AG20443 (cell line): Measurements from ENCODE around the gene IFI35.
"Not testable (repeated sequence)": the region's sequence is repeated elsewhere in the genome, so short reads cannot be mapped to it uniquely, and the experiment has no call there.

Experiments
- DNase-seq: peaks from one replicate; pipeline ENCODE4 v3.0.0; 2012; ENCODE audit warnings: low spot score, mixed read lengths

Gene IFI35

DNA sequence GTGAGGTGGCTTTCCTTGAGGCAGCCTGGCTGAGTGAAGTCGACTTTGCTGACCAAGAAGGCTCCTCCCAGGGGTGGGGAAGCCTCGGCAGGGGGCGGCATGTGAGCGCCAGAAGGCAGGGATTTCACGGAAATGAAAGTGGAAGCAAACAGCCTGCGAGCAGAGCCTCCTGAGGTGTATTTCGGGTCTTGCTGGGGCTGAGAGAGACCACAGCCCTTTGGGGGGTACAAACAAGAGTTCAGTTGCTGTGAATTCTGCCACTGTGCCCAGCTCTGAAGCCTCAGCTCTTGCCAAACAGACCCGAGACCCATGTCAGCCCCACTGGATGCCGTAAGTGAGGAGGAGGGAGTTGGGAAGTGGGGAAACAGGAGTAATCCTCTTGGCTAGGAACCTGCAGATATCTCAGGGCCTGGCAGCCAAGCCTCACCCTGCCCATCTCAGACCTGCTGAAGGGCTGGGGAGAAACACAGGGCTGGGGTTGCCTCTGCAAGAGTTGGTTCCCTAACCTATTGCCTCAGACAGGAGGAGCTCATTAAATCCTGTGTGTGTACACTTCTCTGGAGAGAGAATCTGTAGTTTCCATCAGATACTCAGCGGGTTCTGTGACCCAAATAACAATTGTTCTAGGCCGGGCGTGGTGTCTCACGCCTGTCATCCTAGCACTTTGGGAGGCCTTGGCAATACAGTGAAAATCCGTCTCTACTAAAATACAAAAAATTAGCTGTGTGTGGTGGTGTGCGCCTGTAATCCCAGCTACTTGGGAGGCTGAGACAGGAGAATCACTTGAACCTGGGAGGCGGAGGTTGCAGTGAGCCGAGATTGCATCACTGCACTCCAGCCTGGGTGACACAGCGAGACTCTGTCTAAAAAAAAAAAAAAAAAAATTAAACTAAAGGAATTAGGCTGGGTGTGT, at the start of gene IFI35:
Gene IFI35 (plus strand): TSS at position 146 of the 913 bp plus-strand sequence. CDS start 164 bp downstream, at position 310.
- peak; percentile 88 for DNase-seq

DNA sequence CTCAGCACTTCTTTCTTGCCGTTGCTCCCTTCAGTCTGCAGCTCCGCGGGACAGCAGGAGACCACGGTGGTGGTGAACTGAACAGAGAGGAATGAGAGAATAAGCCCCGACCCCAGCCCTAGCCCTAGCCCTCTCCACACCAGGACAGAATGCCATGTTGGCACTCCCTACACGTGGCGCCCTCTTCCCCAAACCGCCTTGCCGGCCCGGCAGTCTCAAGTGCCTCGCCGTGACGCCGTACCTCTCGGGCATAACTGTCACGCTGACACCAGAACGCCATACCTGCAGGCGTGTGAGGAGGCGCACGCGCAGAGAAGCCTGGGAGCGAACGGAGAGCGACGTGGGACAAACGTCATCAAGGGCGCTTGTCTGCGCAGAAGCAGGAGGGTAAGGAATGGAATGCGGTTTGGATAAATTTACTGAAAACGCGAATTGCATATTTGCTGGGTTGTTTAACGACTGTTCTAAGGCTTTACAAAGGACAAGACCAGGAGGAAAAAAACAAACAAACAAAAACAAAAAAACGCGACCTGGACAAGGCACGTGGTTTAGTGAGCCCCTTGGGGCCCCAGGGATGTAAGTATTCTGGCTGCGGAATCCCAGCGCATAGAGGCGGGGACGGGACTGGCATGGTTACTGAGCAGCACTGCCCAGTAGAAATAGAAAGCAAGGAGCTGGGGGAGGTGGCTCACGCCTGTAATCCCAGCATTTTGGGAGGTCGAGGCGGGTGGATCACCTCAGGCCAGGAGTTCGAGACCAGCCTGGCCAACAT, 42.2 kb upstream of the IFI35 start, which contains the start of gene AARSD1:
Gene AARSD1 (minus strand): TSS at position 294 of the 772 bp plus-strand sequence. CDS start 14 bp downstream, at position 280.
- peak; percentile 96 for DNase-seq

DNA sequence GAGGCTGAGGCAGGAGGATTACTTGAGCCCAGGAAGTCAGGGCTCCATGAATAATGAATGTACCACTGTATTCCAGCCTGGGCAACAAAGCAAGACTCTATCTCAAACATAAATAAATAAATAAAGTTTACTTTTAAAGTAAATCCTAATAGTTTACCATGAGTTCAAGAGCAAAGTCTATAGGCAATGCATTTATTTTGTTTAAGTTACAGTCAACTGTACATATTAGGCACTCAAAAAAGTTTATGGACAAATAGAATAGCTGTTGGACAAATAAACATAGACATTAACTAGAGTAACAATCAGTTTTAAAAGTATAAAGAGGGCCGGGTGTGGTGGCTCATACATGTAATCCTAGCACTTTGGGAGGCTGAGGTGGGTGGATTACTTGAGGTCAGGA, 38.7 kb upstream of the IFI35 start:
- no peak for DNase-seq

DNA sequence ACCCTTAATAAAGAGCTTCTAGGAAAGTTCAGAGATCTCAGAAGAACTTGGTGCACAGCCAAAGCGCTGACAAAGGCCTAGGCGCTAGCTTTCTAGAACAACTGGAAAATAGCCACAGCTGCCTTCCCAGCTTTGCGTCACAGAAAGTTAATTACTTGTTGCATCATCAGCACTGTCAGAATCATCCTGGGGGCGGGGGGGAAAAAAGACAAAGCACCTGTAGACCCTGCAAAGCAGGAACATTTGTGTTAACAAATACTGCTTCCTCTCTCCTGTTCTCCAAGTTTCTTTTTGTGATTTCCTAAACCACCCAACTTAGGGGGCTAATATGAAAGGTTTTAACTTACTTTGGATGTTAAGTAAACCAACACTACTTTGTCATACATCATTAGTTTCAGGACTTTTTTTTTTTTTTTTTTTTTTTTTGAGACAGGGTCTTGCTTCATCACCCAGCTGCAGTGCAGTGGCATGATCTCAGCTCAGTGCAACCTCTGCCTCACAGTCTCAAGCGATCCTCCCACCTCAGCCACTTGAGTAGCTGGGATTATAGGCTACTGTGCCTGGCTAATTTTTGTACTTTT, 37.5 kb upstream of the IFI35 start:
- DNase-seq = no peak

DNA sequence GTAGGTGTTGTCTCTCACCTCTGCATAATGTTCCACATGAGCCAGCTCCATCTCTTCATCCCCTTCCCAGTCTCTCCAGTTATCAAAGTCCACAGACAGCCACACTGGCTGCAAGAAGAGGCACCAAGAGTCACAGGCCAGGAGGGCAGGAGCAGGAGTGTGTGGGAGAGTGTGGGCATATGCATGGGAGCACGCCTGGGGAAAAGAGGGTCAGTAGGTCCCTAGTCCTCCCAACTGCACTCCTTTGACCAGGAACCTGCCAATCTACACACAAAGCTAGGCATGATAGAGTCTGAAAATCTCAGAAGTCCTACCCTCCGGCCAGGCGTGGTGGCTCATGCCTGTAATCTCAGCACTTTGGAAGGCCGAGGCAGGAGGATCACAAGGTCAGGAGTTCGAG, 35.0 kb upstream of the IFI35 start:
- no peak for DNase-seq

DNA sequence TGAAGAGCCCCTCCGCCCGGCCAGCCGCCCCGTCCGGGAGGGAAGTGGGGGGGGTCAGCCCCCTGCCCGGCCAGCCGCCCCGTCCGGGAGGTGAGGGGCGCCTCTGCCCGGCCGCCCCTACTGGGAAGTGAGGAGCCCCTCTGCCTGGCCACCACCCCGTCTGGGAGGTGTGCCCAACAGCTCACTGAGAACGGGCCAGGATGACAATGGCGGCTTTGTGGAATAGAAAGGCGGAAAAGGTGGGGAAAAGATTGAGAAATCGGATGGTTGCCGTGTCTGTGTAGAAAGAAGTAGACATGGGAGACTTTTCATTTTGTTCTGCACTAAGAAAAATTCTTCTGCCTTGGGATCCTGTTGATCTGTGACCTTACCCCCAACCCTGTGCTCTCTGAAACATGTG, 33.3 kb upstream of the IFI35 start:
- not testable (repeated sequence) for DNase-seq

DNA sequence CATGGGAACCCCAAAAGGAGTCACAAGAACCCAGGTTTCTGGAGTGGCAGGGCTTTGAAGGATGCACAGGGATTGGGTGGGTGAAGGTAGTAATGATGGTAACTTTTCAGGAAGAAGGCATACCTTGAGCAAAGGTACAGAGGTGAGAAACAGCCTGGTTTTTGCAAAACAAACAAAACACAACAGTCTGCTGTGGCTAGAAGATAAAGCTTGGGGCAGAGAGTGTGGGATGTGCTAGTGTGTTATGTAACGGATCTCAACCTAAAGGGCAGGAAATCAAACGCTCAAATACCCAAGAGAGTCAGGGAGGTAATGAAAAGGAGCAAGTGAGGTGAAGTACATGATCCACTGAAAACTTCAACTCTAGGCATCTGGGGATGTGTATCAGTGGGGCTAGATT, 31.3 kb upstream of the IFI35 start:
- DNase-seq = no peak

DNA sequence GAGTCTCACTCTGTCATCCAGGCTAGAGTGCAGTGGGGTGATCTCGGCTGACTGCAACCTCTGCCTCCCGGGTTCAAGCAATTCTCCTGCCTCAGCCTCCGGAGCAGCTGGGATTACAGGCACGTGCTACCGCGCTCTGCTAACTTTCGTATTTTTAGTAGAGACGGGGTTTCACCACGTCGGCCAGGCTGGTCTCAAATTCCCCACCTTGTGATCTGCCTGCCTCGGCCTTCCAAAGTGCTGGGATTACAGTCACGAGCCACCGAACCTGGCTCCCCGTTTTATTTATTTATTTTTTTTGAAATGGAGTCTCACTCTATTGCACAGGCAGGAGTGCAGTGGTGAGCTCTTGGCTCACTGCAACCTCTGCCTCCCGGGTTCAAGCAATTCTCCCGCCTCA, 30.9 kb upstream of the IFI35 start:
- not testable (repeated sequence) for DNase-seq

DNA sequence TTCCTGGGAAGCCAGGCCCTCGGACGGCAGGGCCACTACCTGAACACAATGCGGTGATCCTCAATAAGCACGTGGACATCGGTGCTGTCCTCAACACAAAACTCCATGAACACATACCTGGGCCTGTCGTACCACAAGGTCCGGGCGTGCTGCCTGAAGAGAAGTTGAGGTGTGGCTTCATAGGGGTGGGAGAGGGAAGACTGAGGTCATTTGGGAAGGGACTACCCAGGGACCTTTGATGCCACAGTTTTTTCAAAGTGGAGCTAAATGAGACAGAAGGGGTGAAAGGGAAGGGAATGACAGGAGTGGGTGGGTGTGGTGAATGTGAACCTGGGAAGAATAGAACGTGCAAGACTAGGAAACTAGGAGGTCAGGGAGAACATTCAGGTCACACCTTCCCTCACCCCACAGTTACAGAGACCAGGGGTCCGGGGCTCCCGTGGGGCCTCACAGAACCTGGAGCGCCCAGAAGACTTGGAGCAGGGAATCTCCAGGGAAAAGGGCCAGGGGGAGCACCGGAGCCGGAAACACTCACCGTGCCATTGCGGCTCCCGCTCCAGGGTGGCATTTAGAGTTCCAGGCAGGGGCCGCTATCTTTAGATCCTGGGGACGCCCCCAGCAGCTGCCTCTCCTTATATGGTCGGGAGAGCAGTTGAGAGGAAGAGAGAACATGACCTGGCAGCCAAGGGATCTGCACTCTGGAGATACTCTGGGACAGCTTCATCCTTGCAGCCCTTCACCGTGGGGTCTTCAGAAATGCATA, 26.9 kb upstream of the IFI35 start, which contains the start of gene PTGES3L:
Gene PTGES3L (minus strand): TSS at position 570 of the 763 bp plus-strand sequence. CDS start 27 bp downstream, at position 543.
- peak; percentile 56 for DNase-seq

DNA sequence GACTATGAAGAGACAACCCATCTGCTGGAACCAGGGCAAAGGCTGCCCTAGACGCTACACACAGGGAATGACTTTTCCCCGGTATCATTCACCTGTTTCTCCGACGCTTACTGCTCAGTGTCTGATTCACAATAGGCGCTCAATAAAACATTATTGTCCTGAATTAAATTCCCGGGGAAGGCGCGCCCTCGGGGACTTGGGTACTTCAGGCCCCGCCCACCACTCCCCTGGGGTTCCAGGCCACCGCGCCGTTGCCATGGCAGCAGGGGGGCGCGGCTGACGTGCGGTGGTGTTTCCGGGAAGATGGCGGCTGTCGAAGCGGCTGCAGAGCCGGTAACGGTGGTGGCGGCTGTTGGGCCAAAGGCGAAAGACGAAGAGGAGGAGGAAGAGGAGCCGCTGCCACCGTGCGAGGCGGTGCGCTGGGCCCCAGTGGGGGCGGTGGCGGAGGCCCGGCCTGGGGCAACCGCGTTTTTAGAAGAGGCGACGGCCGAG, 26.3 kb upstream of the IFI35 start, which contains the start of gene RUNDC1:
Gene RUNDC1 (plus strand): TSS at position 292 of the 492 bp plus-strand sequence. CDS start 12 bp downstream, at position 304.
- DNase-seq = peak; percentile 97

DNA sequence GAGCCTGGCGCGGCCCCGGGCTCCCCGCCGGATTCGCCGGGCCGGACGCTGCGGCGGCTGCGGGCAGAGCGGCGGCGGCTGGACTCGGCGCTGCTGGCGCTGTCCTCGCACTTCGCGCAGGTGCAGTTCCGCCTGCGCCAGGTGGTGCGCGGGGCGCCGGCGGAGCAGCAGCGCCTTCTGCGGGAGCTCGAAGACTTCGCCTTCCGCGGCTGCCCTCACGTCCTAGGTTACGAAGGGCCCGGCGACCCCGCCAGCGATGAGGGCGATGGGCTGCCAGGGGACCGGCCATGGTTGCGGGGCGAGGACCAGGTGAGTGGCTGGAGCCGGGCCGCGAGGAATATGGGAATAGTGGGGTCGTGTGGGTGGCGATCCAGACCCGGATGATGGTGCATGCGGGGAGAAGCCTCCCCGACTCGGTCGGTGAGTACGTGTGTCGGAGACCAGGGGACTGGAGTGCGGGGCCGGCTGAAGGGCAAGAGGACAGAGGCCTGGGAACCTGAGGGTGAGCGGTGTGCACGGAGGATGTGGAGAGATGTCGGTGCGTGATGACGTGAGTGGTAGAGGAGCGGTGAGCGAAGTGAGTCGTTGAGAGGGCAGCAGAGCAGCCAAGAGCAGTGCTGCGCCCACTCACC, 25.7 kb upstream of the IFI35 start:
- peak; percentile 62 for DNase-seq

DNA sequence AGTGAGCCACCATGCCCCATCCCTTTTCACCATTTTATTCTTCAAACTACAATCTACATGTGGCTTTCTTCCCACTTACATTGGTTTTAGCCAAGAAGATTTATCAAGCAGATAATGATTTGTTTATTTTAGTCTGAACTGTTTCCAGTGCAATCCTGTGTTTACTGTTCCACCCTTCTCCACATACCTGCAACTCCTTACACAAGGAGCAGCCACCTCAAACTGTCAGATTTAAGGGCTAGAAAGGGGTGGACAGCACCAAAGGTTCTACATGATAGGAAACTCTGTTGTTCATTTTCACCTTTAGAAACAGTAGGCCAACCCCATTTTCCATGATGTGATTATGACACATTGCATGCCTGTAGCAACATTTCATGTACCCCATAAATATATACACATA, 24.3 kb upstream of the IFI35 start:
- no peak for DNase-seq

DNA sequence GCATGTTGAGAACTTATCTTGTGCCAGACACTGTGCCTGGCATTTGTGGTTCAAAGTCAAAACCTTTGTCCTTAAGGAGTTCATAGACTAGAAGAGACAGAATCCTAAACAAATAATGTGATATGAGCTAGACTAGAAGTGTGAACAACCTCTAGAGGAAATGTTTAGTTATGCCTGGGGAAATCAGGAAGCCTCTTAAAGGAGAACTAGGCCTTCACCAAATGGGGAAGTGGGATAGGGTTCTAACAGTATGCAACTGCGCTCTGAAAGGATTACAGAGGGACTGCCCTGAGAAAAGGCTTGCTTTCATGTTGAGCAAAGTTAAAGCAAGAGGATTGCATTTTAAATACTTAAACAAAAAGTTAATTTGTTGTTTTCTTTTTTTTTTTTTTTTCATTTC, 21.4 kb upstream of the IFI35 start:
- DNase-seq = no peak

DNA sequence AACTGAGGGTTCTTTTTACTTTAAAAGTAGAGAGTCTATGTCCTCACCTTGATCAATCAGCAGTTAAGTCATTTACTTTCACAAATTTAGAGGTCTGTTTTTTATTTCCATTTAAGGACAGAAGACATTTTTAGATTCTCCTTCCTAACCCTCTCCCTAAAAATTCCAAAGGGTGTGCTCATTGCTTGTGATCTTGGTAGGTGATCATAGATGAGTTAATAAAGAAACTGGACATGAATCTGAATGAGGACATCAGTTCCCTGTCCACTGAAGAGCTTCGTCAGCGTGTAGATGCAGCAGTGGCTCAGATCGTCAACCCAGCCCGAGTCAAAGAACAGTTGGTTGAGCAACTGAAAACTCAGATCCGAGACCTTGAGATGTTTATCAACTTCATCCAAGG, 17.4 kb upstream of the IFI35 start:
- DNase-seq = no peak

DNA sequence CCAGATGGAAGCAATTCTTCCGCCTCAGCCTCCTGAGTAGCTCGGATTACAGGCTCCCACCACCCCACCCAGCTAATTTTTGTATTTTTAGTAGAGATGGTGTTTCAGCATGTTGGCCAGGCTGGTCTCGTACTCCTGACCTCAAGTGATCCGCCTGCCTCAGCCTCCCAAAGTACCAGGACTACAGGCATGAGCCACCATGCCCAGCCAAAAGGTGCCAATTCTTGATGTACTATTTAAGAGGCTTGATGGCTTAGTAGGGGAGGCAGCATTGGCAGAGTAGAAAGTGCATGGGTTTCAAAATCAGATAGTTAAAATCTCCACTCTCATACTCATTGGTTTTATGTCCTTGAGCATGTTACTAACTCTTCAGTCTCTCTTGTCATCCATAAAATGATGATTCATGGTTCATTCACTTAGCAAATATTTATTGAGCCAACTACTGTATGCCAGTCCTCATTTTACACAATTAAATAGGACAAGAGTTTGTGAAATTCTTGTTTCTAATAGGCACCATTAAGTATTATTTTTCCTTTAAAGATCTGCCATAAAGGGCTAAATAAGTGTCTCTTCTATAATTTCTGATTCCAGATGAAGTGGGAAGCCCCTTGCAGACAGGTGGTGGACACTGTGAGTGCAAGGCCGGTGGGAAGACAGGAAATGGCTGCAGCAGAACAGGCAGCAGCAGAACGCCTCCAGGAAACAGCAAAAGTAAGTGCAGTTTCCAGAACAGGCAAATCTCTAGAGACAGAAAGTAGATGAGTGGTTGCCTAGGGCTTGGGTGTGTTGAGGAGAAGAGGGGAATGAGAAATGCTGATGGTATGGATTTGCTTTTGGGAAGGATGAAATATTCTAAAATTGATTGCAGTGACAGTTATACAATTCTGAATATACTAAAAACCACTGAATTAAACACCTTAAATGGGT, 16.6 kb upstream of the IFI35 start:
- peak; percentile 29 for DNase-seq

DNA sequence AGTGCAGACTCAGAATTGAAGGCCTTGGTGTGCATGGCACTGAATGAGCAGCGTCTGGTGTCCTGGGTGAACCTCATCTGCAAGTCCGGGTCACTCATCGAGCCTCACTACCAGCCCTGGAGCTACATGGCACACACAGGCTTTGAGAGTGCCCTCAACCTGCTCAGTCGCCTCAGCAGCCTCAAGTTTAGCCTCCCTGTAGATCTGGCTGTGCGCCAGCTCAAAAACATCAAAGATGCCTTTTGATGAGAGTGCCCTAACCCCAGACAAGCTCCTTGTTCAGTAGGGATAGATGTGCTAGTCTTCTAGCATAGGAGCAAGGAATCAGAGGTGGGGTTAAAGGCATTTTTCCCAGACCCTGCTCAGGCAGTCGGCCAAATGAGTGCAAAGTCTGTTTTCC, 15.1 kb upstream of the IFI35 start:
- DNase-seq = no peak

DNA sequence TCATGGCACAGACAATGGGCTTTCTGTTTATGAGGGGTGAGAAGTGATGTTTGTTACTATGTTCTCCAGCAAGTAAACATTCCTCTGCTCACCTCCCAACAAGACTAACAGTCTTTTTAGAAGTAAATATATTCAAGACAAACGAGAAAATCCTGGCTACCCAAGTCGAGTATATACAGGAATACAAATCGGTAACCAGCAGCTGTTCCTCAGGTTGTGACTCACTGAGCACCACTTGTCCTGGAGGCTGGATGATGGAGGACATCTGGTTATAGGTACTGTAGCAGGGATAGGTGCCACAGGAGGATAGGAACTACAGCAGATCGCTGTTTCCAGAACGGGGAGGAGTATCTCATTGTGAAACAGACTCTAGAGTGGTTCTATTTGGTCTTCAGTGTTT, 13.7 kb upstream of the IFI35 start:
- no peak for DNase-seq

DNA sequence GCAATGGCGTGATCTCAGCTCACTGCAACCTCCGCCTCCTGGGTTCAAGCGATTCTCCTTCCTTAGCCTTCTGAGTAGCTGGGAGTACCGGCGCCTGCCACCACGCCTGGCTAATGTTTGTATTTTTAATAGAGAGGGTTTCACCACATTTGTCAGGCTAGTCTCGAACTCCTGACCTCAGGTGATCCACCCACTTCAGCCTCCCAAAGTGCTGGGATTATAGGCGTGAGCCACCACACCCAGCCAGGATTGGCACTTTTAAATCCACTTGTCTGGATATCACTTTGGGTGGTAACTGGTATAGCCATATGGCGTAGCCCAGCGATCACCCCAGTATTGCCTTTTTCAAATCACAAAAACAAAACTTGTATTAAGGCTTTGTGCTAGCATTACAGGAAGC, 12.7 kb upstream of the IFI35 start:
- not testable (repeated sequence) for DNase-seq

DNA sequence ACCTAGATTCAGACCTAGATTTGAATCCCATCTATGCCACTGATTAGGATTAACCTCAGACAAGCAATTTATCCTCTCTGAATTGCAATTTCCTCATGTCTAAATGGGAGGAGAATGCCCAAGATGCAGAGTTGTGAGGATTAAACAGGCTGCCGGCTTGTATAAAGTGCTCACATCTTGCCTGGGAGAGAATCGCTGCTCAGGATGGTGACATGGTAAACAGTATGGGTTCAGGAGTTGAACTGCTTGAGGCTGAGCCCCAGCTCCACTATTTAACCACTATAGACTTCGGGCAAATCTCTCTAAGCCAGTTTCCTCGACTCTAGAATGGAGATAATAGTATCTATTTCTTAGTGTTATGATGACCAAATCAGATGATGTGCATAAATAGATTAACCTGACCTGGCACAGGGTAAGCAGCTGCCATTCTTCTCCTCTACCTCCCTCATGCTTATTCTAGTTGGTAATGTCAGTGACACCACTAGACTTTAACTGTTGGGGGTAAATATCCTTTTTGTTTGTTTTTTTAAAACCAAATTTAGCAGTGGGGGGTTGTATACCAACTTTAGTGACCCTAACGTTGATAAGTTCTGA, 9.1 kb upstream of the IFI35 start:
- DNase-seq = no peak
